GM21825 (cell line): Measurements from ENCODE around the gene TM7SF3.

Experiments
- ATAC-seq: cut with Tn5 transposase; IDR thresholded peaks from one replicate; pipeline ENCODE4 v1.9.1; 2021; ENCODE audit warnings: mild to moderate bottlenecking, moderate library complexity; ENCODE audit not compliant: unreplicated experiment

TM7SF3 gene

GRCh38 chr12:26935636-26936378 lies 78.4 kb downstream of the TM7SF3 start:
- ATAC-seq: no peak

GRCh38 chr12:26929590-26929989 lies 84.6 kb downstream of the TM7SF3 start:
- no peak for ATAC-seq

- no peak for ATAC-seq
Measured at GRCh38 chr12:26928661-26929060, 85.5 kb downstream of the TM7SF3 start.
